ENCODE results near the gene ARHGAP31. TPM values are rescaled to one million over a fixed set of nuclear protein-coding genes. Genes with fewer than 3 reads are reported as not detected.

Gene ARHGAP31
- total and polyA plus RNA-seq, 7 donors = 1.9 to 13.2 (median 5.3) TPM

DNA sequence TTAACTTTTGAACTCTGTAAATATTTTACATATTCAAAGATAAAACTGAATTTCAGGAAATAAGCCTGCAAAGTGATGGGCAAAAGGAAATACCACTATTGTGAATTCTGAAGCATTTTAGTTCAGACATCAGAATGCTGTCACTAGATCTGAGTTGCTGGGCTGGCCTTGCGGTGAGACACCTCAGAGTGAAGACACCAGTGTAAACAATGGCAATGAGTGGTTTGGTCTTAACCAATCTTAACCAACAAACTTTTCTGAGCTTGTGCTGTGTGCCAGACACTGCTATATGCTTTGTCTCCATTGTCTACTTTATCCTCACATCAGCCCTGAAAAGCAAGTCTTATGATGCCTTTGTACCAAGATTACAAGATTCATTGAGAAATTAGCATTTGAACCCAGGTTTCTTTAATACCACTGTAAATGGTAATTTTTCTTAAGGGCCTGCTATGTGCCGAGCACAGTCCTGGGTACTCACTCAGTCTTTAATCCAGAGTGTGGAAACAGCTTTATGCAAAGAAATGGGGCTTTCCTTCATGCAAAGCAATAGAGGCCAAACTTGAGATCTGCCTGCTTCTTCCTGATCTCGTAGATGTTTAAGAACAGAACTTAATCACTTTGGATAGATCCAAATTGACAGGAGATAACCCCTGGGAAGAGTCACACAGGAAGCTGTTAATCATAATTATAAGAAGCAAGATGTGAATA lies 114.2 kb downstream of the ARHGAP31 start:
- WGBS, 3 donors = 77 to 95% (median 84%) methylated on average over 3 of the region's 3 CpGs
- TF ChIP-seq, protein P1, sequence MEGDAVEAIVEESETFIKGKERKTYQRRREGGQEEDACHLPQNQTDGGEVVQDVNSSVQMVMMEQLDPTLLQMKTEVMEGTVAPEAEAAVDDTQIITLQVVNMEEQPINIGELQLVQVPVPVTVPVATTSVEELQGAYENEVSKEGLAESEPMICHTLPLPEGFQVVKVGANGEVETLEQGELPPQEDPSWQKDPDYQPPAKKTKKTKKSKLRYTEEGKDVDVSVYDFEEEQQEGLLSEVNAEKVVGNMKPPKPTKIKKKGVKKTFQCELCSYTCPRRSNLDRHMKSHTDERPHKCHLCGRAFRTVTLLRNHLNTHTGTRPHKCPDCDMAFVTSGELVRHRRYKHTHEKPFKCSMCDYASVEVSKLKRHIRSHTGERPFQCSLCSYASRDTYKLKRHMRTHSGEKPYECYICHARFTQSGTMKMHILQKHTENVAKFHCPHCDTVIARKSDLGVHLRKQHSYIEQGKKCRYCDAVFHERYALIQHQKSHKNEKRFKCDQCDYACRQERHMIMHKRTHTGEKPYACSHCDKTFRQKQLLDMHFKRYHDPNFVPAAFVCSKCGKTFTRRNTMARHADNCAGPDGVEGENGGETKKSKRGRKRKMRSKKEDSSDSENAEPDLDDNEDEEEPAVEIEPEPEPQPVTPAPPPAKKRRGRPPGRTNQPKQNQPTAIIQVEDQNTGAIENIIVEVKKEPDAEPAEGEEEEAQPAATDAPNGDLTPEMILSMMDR (IDR thresholded peaks at IDR 0.05) = no peak
- H3K4me3 ChIP-seq = no peak overlapping the region
- no peaks in the 10 kb centered on the region for H3K27me3 ChIP-seq (ENCODE audit: insufficient read depth in 3 of 3, low read length in 2 of 3)
- no peaks in the 10 kb centered on the region for H3K9me3 ChIP-seq
- H3K36me3 ChIP-seq (ENCODE audit: insufficient read depth in 1 of 2, low read depth in 1 of 2) = peaks cover 2 to 18% of the 10 kb centered on the region in 2 donors
- ATAC-seq (no peak), DNase-seq (no peak)
- intact Hi-C loops (cut with DNase I) = no loop called here
- H3K27ac ChIP-seq = no peak overlapping the region
- no peaks in the 10 kb centered on the region for H3K4me1 ChIP-seq

DNA sequence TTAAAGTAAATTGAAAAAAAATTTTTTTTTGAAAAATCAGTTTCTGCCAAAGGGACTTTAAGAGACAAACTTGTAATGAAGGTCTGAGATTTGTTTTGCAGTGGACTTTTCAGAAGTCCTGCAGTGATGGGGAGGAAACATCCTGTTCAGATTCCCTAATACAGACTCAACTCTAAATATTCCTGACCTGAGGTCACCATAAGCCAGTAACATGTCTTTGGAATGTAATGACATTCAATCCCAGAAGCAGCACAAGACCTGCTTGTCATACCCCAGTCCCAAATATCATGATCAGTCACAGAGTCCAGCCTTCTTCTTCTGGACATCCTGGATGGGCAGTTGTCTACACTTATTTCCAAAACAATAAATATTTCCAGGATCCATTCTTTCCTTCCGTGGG lies 115.7 kb downstream of the ARHGAP31 start:
- DNase-seq (no peak), ATAC-seq (no peak)
- Histone ChIP-seq H3K27ac (no peak overlapping the region), H3K4me1 (no peaks in the 10 kb centered on the region), H3K9me3 (no peaks in the 10 kb centered on the region), H3K36me3 (ENCODE audit: insufficient read depth in 1 of 2, low read depth in 1 of 2) (peaks cover 2 to 28% of the 10 kb centered on the region in 2 donors), H3K4me3 (no peak overlapping the region), H3K27me3 (ENCODE audit: insufficient read depth in 3 of 3, low read length in 2 of 3) (no peaks in the 10 kb centered on the region)
- intact Hi-C loops (cut with DNase I) = no loop called here
- TF ChIP-seq, protein P1 (IDR thresholded peaks at IDR 0.05) = no peak
- WGBS, 3 donors = 89 to 94% (median 90%) methylated on average over 1 of the region's 1 CpG

DNA sequence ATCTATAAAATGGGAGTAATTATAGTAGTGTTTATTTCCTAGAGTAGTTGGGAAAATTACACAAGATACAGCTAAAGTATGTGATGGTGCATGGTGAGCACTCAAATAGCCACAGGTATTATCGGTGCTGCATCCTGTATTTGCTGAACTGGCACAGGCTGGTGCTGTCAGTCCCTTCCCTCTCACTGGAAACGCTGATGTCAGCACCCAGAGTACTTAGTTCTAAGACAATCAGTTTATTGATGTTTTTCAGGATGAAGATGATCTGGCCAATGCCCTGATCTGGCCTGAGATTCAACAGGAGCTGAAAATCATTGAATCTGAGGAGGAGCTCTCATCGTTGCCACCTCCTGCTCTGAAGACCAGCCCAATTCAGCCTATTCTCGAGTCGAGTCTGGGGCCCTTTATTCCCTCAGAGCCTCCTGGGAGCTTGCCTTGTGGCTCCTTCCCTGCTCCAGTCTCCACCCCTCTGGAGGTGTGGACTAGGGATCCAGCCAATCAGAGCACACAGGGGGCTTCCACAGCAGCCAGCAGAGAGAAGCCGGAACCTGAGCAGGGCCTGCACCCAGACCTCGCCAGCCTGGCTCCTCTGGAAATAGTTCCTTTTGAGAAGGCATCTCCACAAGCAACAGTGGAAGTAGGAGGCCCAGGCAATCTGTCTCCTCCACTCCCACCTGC lies 119.6 kb downstream of the ARHGAP31 start:
- DNase-seq = no peak
- no peaks in the 10 kb centered on the region for H3K27me3 ChIP-seq (ENCODE audit: insufficient read depth in 3 of 3, low read length in 2 of 3)
- no peaks in the 10 kb centered on the region for H3K9me3 ChIP-seq
- H3K36me3 ChIP-seq (ENCODE audit: insufficient read depth in 1 of 2, low read depth in 1 of 2) = peaks cover 2 to 45% of the 10 kb centered on the region in 2 donors
- intact Hi-C loops (cut with DNase I) = no loop called here
- ATAC-seq = no peak
- no peaks in the 10 kb centered on the region for H3K4me1 ChIP-seq
- WGBS, 3 donors = 72 to 77% (median 76%) methylated on average over 7 of the region's 7 CpGs
- TF ChIP-seq, protein P1 (IDR thresholded peaks at IDR 0.05) = no peak
- no peak overlapping the region for H3K27ac ChIP-seq
- no peak overlapping the region for H3K4me3 ChIP-seq

DNA sequence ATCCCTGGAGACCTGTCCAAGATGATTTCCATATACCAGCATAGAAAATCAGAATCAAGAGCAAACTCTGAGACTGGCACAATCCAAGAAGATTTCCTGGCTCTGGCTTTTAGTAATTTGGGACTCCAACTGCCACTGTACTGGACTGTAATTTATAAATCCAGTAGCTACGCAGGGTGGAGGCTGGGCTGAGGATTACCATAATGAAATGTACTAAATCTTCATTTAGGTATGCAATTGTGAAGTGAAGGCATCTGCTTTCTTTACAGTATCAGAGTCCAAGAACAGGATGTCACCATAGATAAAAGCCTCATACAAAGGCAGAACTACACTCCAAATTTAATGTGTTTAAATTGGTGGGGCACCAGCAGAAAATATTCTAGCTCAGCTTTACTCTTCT lies 122.7 kb downstream of the ARHGAP31 start:
- Histone ChIP-seq H3K27ac (no peak overlapping the region), H3K9me3 (no peaks in the 10 kb centered on the region), H3K4me1 (no peaks in the 10 kb centered on the region), H3K4me3 (no peak overlapping the region), H3K27me3 (ENCODE audit: insufficient read depth in 3 of 3, low read length in 2 of 3) (no peaks in the 10 kb centered on the region), H3K36me3 (ENCODE audit: insufficient read depth in 1 of 2, low read depth in 1 of 2) (peaks cover 2 to 27% of the 10 kb centered on the region in 2 donors)
- DNase-seq (no peak), ATAC-seq (no peak)
- intact Hi-C loops (cut with DNase I) = no loop called here
- TF ChIP-seq, protein P1 (IDR thresholded peaks at IDR 0.05) = no peak
- 82 to 94% (median 84%) methylated on average over 1 of the region's 1 CpG for WGBS, 3 donors
